Panc1 (cell line): ENCODE data around the gene ZFAND6. TPM values are rescaled to one million over a fixed set of nuclear protein-coding genes. Genes with fewer than 3 reads are reported as not detected.

Experiments used
- ATAC-seq: fragments of 200-7000 bp; cut with Tn5 transposase; 2 replicates; pipeline ENCODE4 v1.9.1; 2020; ENCODE audit warnings: mild to moderate bottlenecking, moderate library complexity
- BruUV-seq: library from RNA; stranded (reverse); fragments of 400-500 nt; replicated peaks from 2 replicates; lab custom pipeline; 2021; lab: Mats Ljungman, UMichigan
- CTCF ChIA-PET: fragments of 300-600 bp; sonication (Branson Sonifier 250); formaldehyde crosslinking; loops from one replicate; lab custom pipeline; 2022; ENCODE audit warnings: antibody characterized with exemption; lab: Charles Lee
- POLR2A ChIA-PET: fragments of 300-600 bp; sonication (Branson Sonifier 250); formaldehyde crosslinking; loops from one replicate; lab custom pipeline; 2022; ENCODE audit warnings: antibody characterized with exemption; lab: Charles Lee
- DNase-seq: peaks from one replicate; pipeline ENCODE4 v3.0.0-alpha.2; 2010; ENCODE audit warnings: low read depth, low spot score
- H3K27ac ChIP-seq: 2 replicates; pipeline ENCODE4 v1.5.1; 2011; ENCODE audit warnings: mild to moderate bottlenecking, low read length, inconsistent platforms
- H3K27me3 ChIP-seq: fragments of 200-500 bp; sonication (Bioruptor generic); 2 replicates; pipeline ENCODE4 v1.6.0; 2014; ENCODE audit warnings: low read length, inconsistent platforms; ENCODE audit not compliant: control insufficient read depth, insufficient read depth
- H3K36me3 ChIP-seq: fragments of 200-500 bp; sonication (Bioruptor generic); 2 replicates; pipeline ENCODE4 v1.5.1; 2014; ENCODE audit warnings: inconsistent platforms, mild to moderate bottlenecking, low read length, moderate library complexity; ENCODE audit not compliant: control insufficient read depth, insufficient read depth
- H3K4me1 ChIP-seq: 2 replicates; pipeline ENCODE4 v1.5.1; 2011; ENCODE audit warnings: inconsistent platforms, mild to moderate bottlenecking, low read length, moderate library complexity; ENCODE audit not compliant: control insufficient read depth, insufficient read depth
- H3K4me3 ChIP-seq, 2 experiments: 2 replicates each; pipeline ENCODE4 v1.5.1; 2011 to 2012; ENCODE audit warnings: low read depth in 2 of 2, low read length in 2 of 2, mild to moderate bottlenecking in 2 of 2, inconsistent platforms in 1 of 2, moderate library complexity in 1 of 2
- H3K9me3 ChIP-seq: fragments of 200-500 bp; sonication (Bioruptor generic); 2 replicates; pipeline ENCODE4 v1.5.1; 2014; ENCODE audit warnings: low read depth, mild to moderate bottlenecking, inconsistent platforms, low read length, moderate library complexity; ENCODE audit not compliant: control insufficient read depth, insufficient read depth
- POLR2AphosphoS5 ChIP-seq: IDR thresholded peaks from 2 replicates; pipeline ENCODE4 v1.6.1; 2012; ENCODE audit warnings: mild to moderate bottlenecking, low read depth, low read length, moderate library complexity
- SIN3A ChIP-seq: IDR thresholded peaks from 2 replicates; pipeline ENCODE4 v1.6.1; 2012; ENCODE audit warnings: low read depth, mild to moderate bottlenecking, low read length, moderate library complexity, borderline replicate concordance; ENCODE audit not compliant: insufficient read depth
- TCF7L2 ChIP-seq: IDR thresholded peaks from 2 replicates; pipeline ENCODE4 v1.6.1; 2011; ENCODE audit warnings: mild to moderate bottlenecking, low read depth, low read length, inconsistent platforms
- in situ Hi-C: cut with HindIII; loops from 2 replicates; pipeline ENCODE4 v1.10.0; 2016; ENCODE audit warnings: low sequenced_read_pairs, low pct_unique_long_range_greater_than_20kb
- intact Hi-C: fragments of 100-400 bp; cut with micrococcal nuclease; formaldehyde crosslinking; loops from one replicate; pipeline ENCODE4 v1.10.0; 2022; ENCODE audit not compliant: unreplicated experiment
- total RNA-seq: library from RNA; stranded (reverse); gene quantifications from one replicate; pipeline ENCODE4 v1.2.1, GENCODE V29; 2021; ENCODE audit not compliant: unreplicated experiment
- TF ChIP-seq, protein P1 (sequence below): fragments of 450-650 bp; IDR thresholded peaks from 2 replicates; pipeline ENCODE4 v1.5.1; 2017; ENCODE audit warnings: mild to moderate bottlenecking
- TF ChIP-seq, protein P2 (sequence below), 2 experiments: IDR thresholded peaks; 2 replicates each; pipeline ENCODE4 v1.6.1; 2011 to 2012; ENCODE audit warnings: low read depth in 2 of 2, control low read depth in 1 of 2, low read length in 1 of 2, mild to moderate bottlenecking in 1 of 2, moderate library complexity in 1 of 2; ENCODE audit not compliant: insufficient read depth in 1 of 2

The ZFAND6 gene
- total RNA-seq, 1 experiment from 2014 or later, result 73.0 TPM

DNA sequence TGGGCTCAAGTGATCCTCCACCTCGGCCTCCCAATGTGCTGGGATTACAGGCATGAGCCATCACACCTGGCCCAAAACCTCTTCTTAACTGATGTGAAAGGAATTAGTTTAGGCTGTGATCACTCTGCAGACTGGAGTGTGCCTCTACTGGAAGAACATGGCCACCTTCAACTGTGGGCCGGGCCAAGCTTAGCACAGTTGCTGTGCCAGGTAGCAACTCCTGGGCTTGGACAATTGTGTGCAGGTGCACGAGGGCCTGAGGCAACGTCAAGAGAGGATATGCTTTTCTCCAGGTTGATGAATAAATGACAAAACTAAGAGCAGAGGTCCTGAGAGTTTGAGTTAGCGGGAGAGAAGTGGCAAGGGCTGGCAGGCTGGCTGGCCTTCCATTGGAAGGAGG is 99.8 kb downstream of the ZFAND6 start:
- H3K27ac ChIP-seq, result no peak overlapping the region
- ChIA-PET POLR2A (no interaction called here), CTCF (no interaction called here)
- H3K36me3 ChIP-seq, result no peaks in the 10 kb centered on the region
- no peak for DNase-seq
- no TSS peak for BruUV-seq
- H3K4me3 ChIP-seq, result no peak overlapping the region
- no peak for ATAC-seq
- no peaks in the 10 kb centered on the region for H3K27me3 ChIP-seq
- H3K4me1 ChIP-seq, result peaks cover 8% of the 10 kb centered on the region
- intact Hi-C loops (no loop called here), in situ Hi-C loops (no loop called here)
- TF ChIP-seq SIN3A, result no peak
- TF ChIP-seq, protein P1, sequence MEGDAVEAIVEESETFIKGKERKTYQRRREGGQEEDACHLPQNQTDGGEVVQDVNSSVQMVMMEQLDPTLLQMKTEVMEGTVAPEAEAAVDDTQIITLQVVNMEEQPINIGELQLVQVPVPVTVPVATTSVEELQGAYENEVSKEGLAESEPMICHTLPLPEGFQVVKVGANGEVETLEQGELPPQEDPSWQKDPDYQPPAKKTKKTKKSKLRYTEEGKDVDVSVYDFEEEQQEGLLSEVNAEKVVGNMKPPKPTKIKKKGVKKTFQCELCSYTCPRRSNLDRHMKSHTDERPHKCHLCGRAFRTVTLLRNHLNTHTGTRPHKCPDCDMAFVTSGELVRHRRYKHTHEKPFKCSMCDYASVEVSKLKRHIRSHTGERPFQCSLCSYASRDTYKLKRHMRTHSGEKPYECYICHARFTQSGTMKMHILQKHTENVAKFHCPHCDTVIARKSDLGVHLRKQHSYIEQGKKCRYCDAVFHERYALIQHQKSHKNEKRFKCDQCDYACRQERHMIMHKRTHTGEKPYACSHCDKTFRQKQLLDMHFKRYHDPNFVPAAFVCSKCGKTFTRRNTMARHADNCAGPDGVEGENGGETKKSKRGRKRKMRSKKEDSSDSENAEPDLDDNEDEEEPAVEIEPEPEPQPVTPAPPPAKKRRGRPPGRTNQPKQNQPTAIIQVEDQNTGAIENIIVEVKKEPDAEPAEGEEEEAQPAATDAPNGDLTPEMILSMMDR, result no peak
- TF ChIP-seq POLR2AphosphoS5, result no peak
- TF ChIP-seq TCF7L2, result no peak
- TF ChIP-seq, protein P2, sequence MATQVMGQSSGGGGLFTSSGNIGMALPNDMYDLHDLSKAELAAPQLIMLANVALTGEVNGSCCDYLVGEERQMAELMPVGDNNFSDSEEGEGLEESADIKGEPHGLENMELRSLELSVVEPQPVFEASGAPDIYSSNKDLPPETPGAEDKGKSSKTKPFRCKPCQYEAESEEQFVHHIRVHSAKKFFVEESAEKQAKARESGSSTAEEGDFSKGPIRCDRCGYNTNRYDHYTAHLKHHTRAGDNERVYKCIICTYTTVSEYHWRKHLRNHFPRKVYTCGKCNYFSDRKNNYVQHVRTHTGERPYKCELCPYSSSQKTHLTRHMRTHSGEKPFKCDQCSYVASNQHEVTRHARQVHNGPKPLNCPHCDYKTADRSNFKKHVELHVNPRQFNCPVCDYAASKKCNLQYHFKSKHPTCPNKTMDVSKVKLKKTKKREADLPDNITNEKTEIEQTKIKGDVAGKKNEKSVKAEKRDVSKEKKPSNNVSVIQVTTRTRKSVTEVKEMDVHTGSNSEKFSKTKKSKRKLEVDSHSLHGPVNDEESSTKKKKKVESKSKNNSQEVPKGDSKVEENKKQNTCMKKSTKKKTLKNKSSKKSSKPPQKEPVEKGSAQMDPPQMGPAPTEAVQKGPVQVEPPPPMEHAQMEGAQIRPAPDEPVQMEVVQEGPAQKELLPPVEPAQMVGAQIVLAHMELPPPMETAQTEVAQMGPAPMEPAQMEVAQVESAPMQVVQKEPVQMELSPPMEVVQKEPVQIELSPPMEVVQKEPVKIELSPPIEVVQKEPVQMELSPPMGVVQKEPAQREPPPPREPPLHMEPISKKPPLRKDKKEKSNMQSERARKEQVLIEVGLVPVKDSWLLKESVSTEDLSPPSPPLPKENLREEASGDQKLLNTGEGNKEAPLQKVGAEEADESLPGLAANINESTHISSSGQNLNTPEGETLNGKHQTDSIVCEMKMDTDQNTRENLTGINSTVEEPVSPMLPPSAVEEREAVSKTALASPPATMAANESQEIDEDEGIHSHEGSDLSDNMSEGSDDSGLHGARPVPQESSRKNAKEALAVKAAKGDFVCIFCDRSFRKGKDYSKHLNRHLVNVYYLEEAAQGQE (IDR thresholded peaks at IDR 0.05; ENCODE audit: insufficient read depth in 1 of 2, low read depth in 2 of 2, low read length in 1 of 2), result no peak
- H3K9me3 ChIP-seq, result no peaks in the 10 kb centered on the region

DNA sequence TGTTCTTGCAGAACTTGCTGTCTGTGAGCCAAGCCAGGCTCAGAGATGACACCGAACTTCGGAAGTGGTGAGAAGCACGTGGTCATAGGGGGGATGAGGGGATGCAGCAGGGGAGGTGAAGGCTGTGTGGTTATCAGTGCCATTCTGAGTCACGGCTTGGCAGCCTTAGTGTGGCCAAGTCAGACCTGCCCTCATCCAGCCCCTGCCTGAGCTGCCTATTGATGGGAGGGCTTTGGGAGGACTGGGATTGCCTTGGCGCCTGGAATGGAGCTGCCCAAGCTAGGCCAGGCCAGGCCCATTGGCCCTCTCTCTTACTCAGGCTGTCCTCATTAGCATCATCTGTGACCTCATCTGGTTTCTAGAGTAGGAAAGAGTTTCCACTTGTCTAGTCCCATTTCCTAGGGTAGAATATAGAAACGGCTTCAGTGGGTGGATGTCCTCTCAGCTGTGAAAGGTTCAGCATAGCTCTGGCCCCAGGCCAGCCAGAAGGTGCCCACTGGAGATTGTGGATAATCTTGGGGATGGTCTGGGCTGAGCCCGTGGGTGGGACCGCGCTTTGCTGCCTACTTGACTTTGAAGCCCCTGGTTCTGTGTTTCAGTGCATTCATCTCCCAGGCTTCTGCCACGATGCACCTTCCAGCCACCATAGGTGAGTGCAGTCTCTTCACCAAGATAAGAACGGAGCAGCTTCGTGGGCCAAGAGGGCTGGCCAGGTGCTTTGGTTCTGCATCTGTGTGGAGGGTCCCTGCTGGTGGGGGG is 100.5 kb downstream of the ZFAND6 start:
- ChIA-PET CTCF (no interaction called here), POLR2A (interaction anchor here (0.6 kb wide), 1 partner anchor 76 kb away, joined by 4 read pairs; no protein-coding TSS in a partner anchor)
- no peak for DNase-seq
- no TSS peak for BruUV-seq
- H3K9me3 ChIP-seq, result no peaks in the 10 kb centered on the region
- in situ Hi-C loops, result no loop called here
- no peak overlapping the region for H3K4me3 ChIP-seq
- no peak for TF ChIP-seq POLR2AphosphoS5
- TF ChIP-seq, protein P1, result no peak
- TF ChIP-seq, protein P2 (IDR thresholded peaks at IDR 0.05; ENCODE audit: insufficient read depth in 1 of 2, low read depth in 2 of 2, low read length in 1 of 2), result no peak
- TF ChIP-seq TCF7L2, result no peak
- TF ChIP-seq SIN3A, result no peak
- H3K27ac ChIP-seq, result no peak overlapping the region
- H3K36me3 ChIP-seq, result no peaks in the 10 kb centered on the region
- H3K27me3 ChIP-seq, result no peaks in the 10 kb centered on the region
- H3K4me1 ChIP-seq, result peaks cover 5% of the 10 kb centered on the region; the same call in 1 of the 2 replicates
- intact Hi-C loops, result no loop called here
- ATAC-seq, result no peak
